Measurements from ENCODE around the gene BRMS1L. TPM values are rescaled to one million over a fixed set of nuclear protein-coding genes. Genes with fewer than 3 reads are reported as not detected.
A peak's percentile ranks its signal among the peaks of the same experiment; 100 is the strongest.

Gene BRMS1L
- total and polyA plus RNA-seq, 2 of the 13 experiments (the other 11 are each of a cell fraction or from before 2014, with no cell fraction given), result 21.1 to 23.8 TPM

DNA sequence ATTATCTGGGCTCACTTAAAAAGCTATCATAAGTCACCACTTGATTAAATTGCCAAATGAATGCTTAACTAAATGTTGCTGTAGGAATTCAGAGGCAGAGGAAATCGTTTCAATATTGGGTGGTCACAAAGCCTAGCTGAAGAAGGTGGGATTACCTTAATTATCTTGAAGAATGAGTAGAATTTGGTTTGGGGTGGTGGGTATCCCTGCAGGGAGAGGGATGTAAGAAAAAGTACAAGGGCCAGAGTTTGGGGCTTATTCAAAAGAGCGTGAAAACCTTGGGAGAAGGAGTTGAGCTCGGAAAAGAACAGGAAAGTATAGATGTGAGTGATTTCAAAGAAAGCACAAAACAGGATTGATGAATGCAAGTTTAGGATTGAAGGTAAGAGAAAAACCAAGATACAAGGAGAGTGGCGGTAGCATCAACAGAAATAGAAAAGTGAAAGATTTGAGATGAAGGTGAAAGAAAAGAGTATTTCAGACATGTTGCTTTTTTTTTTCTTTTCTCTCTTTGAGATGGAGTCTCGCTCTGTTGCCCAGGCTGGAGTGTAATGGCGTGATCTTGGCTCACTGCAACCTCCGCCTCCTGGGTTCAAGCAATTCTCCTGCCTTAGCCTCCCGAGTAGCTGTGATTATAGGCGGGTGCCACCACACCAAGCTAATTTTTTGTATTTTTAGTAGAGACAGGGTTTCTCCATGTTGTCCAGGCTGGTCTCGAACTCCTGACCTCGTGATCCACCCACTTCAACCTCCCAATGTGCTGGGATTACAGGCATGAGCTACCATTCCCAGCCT, 1.7 kb downstream of the BRMS1L start (continued):
- TF ChIP-seq ZNF354B (CRISPR knock-in tag; IDR thresholded peaks at IDR 0.05) (peak; percentile 58; the same call in 1 of the 2 replicates), ZBTB46 (CRISPR knock-in tag; IDR thresholded peaks at IDR 0.05; ENCODE audit: borderline replicate concordance) (peak; percentile 77; the same call in 1 of the 2 replicates), ZNF343 (CRISPR knock-in tag; IDR thresholded peaks at IDR 0.05) (0 out of 2 replicates have a peak, but pooled peaks have one; percentile 65), PPARG (CRISPR knock-in tag; conservative IDR thresholded peaks at IDR 0.05) (no peak), THAP8 (CRISPR knock-in tag; IDR thresholded peaks at IDR 0.05; ENCODE audit: borderline replicate concordance) (no peak), HHEX (CRISPR knock-in tag; IDR thresholded peaks at IDR 0.05) (no peak), KLF12 (CRISPR knock-in tag; IDR thresholded peaks at IDR 0.05; ENCODE audit: borderline replicate concordance) (no peak)

DNA sequence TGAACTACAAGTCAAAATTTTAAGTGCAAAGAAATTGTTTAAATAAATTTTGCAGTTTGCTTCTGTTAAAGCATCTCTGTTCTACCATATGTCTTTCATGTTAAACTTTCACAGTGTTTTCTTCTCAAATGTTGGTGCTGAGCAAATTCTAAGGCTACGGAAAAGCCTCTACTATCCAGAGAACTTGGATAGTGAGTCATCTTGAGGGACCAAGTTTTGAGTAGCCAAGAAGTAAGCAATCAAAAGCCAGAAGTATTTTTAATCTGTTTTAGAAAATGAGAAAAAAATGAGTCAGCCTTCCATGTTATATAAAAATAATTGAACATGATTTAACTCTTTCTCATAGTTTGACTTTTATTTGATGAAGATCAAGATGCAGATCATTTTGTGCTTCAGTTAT, 3.3 kb downstream of the BRMS1L start:
- no TSS peak for BruUV-seq (replicated peaks)
- ChIA-PET CTCF (ENCODE audit: low intra/inter-chr PET ratio, low total read pairs) (no interaction called here), POLR2A (no interaction called here)
- Histone ChIP-seq H3K4me1 (ENCODE audit: insufficient read depth, low read length) (peaks cover 24% of the 10 kb centered on the region), H2AFZ (ENCODE audit: low read length) (no peak overlapping the region), H3K79me2 (ENCODE audit: insufficient read depth, low read length) (peaks cover 18% of the 10 kb centered on the region), H3K27me3 (ENCODE audit: control insufficient read depth in 1 of 2, insufficient read depth in 2 of 2, low read length in 2 of 2) (no peaks in the 10 kb centered on the region; a peak in 1 of 5 replicates), H3K9ac (ENCODE audit: insufficient read depth, low read depth, low read length) (no peak overlapping the region), H3K9me3 (ENCODE audit: low read length) (no peaks in the 10 kb centered on the region), H3K27ac (ENCODE audit: extremely low read length, insufficient read depth, low read length) (no peak overlapping the region), H3K4me2 (ENCODE audit: low read depth, low read length) (no peak overlapping the region), H3K4me3 (replicated peaks in 1 of 3; ENCODE audit: insufficient read depth in 1 of 3, low read depth in 2 of 3, low read length in 3 of 3) (no peak overlapping the region), H3K36me3 (replicated peaks in 1 of 2; ENCODE audit: control insufficient read depth in 1 of 2, insufficient read depth in 2 of 2, low read length in 2 of 2) (peaks cover 16 to 28% of the 10 kb centered on the region in 2 experiments), H4K20me1 (ENCODE audit: insufficient read depth, low read length) (no peaks in the 10 kb centered on the region)
- intact Hi-C loops (cut with micrococcal nuclease; ENCODE audit: unreplicated experiment) (no loop called here), in situ Hi-C loops (cut with HindIII; ENCODE audit: extremely low pct_ligation_motif_present, low pct_unique_long_range_greater_than_20kb) (no loop called here)
- TF ChIP-seq KLF9 (CRISPR knock-in tag; IDR thresholded peaks at IDR 0.05; ENCODE audit: low read depth) (no peak), NBN (conservative IDR thresholded peaks at IDR 0.05) (no peak), ZZZ3 (CRISPR knock-in tag; IDR thresholded peaks at IDR 0.05; ENCODE audit: borderline replicate concordance) (no peak), HMGA1 (CRISPR knock-in tag; conservative IDR thresholded peaks at IDR 0.05) (no peak), ZNF12 (CRISPR knock-in tag; IDR thresholded peaks at IDR 0.05) (no peak), JDP2 (CRISPR knock-in tag; IDR thresholded peaks at IDR 0.05; ENCODE audit: borderline replicate concordance) (no peak), ZKSCAN8 (CRISPR knock-in tag; IDR thresholded peaks at IDR 0.05; ENCODE audit: borderline replicate concordance) (no peak), ZSCAN9 (CRISPR knock-in tag; IDR thresholded peaks at IDR 0.05; ENCODE audit: borderline replicate concordance) (no peak), CENPX (CRISPR knock-in tag; IDR thresholded peaks at IDR 0.05) (no peak), CTCF (CRISPR knock-in tag; IDR thresholded peaks at IDR 0.05) (no peak), ZBTB7B (CRISPR knock-in tag; IDR thresholded peaks at IDR 0.05) (no peak), ARNT (IDR thresholded peaks at IDR 0.05) (no peak), HNRNPK (IDR thresholded peaks at IDR 0.05; ENCODE audit: low read depth, low read length, poor library complexity, severe bottlenecking) (no peak)
- no peak for ATAC-seq
- no peak for DNase-seq (ENCODE audit: low spot score)
- FAIRE-seq, result no peak
- WGBS (ENCODE audit: low lambda C conversion rate), result 98% methylated on average over 1 of the region's 1 CpG

All from HepG2 (cell line).